Activated naive CD4-positive, alpha-beta T cell treated with anti-CD3 and anti-CD28 coated beads, Interleukin-2, amount 50 U/mL, for 72 hours (primary cell): ENCODE results near the gene PSMB7. TPM values are rescaled to one million over a fixed set of nuclear protein-coding genes. Genes with fewer than 3 reads are reported as not detected.

Experiments
- ATAC-seq, 2 donors: fragments of 150-1000 bp; cut with Tn5 transposase; 2 replicates each; pipeline ENCODE4 v1.10.0; 2021; ENCODE audit warnings: mild to moderate bottlenecking in 2 of 2, moderate library complexity in 2 of 2
- DNase-seq, 2 donors: peaks; one replicate each; pipeline ENCODE4 v3.0.0; 2021 to 2022; ENCODE audit warnings: low spot score in 2 of 2
- H3K27ac Mint-ChIP-seq, 2 donors: one replicate each; pipeline ENCODE4 v1.8.0; 2022; ENCODE audit warnings: mild to moderate bottlenecking in 2 of 2, mixed read lengths in 2 of 2
- H3K36me3 Mint-ChIP-seq, 2 donors: one replicate each; pipeline ENCODE4 v1.8.0; 2022; ENCODE audit warnings: mixed read lengths in 2 of 2
- H3K9me3 Mint-ChIP-seq, 2 donors: one replicate each; pipeline ENCODE4 v1.8.0; 2022; ENCODE audit warnings: mixed read lengths in 2 of 2
- total RNA-seq, 2 donors: library from RNA; stranded (reverse); gene quantifications; one replicate each; pipeline ENCODE4 v1.2.3, GENCODE V29; 2022

Gene PSMB7
- total RNA-seq, 2 donors from 2014 or later: 158 to 167 TPM

DNA sequence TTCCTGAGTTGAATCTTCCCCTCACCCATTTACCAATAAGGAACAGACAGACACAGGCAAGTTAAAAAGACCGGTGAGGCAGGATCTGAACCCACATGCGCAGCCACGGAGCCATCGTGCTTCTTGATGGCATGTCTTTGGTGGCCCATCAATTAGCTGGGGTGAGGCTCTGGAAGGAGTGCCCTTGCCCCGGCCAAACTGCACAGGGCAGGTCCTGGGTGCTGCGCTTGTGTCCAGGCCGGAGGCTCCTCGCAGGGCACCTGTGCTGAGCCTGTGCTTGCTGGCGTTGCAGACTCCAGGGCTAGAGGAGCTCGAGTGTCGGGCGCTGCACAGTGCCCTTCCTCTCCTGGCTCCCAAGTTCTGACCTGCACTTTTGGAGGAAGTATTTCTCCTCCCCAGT, 66.4 kb downstream of the PSMB7 start:
- H3K9me3 Mint-ChIP-seq: no peaks in the 10 kb centered on the region
- ATAC-seq (no peak), DNase-seq (peak in 1 of 2 donors; percentile 46)
- H3K27ac Mint-ChIP-seq: no peak overlapping the region
- no peaks in the 10 kb centered on the region for H3K36me3 Mint-ChIP-seq

DNA sequence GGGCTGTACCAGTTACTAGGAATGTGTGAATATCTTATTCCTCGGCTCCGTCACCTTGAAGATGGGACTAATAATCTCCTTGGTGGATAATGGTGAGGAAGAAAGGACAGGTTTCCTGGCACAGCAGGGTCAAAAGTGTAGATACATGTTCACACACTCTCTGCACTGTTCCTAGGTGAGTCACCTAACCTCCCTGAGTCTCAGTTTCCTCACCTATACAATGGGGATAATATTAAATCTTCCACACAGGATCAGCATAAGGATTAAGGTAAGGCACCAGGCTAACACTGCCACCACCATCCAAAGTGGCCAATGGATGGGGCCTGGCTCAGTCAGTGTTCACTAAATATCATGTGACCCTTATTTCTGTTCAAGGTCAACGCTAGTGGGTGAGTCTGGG, 66.9 kb downstream of the PSMB7 start:
- ATAC-seq (no peak), DNase-seq (no peak)
- Mint-ChIP-seq H3K9me3 (no peaks in the 10 kb centered on the region), H3K36me3 (no peaks in the 10 kb centered on the region), H3K27ac (peak overlapping the region in 1 of 2 donors; percentile 33)

DNA sequence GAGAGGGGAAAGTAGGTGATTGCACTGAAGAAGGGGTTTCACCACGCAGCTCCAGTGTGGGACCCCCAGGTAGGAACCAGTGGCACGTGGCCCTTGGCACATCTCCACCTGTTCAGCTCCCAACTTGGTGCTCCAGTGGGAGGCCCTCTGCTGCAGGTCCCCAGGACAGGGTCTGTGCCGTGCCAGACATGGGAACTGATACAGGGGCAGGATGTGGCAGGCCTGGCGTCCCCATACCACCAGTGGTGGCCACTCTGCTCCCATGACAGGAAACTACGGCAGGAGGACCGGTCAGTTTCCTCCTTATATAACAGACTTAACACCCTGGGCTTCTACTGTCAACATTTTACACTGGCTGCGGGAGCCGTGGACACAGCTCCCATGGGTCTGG, 67.3 kb downstream of the PSMB7 start:
- Mint-ChIP-seq H3K27ac (peak overlapping the region in 1 of 2 donors; percentile 33), H3K36me3 (no peaks in the 10 kb centered on the region), H3K9me3 (no peaks in the 10 kb centered on the region)
- DNase-seq (no peak), ATAC-seq (no peak)

DNA sequence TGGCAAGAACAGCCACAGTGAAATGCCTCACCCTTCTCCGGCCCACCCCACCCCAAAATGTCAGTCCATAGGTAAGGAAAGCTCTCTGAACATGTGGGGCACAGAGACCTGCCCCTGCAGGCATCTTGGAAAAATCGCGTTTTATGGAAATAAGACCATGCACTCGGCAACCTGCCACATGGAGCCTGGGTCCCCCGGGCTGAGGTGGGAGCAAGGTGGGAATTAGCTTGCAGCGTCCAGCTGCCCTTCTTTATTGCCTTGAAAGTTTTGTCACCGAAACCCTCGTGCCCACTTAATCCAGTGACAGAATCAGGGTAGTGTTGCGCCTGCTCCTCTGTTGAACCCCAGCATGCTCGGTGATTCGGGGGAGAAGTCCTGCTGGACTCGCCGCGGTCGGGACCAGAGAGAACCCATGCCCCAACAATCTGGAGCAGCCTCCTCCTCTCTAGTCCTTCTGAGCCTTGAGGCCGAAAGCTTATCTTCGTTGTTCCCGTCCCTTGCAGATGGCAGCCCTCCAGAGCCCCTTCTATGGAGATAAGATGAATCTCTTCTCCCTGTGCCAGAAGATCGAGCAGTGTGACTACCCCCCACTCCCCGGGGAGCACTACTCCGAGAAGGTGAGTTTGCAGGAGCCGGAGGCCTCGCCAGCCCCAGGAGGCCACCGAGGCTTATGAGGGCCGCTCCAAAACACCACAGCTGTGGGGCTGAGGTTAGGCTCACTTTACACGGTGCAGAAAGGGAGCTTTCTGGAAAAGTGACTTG, 67.9 kb downstream of the PSMB7 start:
- H3K9me3 Mint-ChIP-seq: no peaks in the 10 kb centered on the region
- no peak for ATAC-seq
- peak overlapping the region in 1 of 2 donors; percentile 81 for H3K27ac Mint-ChIP-seq
- peak in 1 of 2 donors; percentile 39 for DNase-seq
- H3K36me3 Mint-ChIP-seq: no peaks in the 10 kb centered on the region

DNA sequence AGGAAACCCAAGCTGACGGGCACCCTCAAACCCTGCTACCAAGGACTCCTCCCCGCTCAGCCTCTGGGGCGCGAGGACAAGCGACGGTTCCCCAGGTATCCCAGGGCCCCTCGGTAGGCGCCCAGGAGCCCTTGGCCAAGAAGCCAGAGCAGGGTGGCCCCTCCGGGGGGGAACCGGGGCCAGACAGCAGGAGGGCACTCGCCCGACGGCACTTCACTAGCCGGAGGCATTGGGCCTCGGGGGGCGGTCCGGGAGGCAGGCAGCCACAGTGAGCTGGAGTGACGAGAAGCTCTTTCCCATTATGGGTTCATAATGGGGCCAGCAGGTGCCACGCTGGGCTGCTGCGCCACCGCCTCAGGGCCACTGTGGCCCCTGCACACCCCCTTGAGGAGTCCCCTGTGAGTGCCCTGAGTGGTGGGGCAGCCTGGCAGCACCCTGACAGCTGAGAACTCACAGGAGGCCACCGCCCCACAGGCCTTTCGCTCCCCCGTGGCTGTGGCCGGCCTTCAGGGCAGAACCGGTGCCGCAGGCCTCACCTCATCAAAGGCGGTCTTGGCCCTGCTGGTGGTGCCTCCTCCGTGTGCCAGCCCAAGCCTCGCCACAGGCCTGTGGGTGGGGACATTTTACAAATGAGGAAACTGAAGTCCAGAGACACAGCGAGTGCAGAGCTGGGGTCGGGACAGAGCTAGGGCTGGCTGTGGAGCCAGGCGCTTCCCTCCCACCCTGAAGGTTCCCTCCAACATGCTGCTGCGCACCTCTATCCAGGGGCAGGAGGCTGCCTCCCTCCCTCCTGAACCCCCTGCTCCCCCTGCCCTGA, 68.7 kb downstream of the PSMB7 start:
- DNase-seq (no peak), ATAC-seq (no peak)
- Mint-ChIP-seq H3K36me3 (no peaks in the 10 kb centered on the region), H3K9me3 (no peaks in the 10 kb centered on the region), H3K27ac (no peak overlapping the region)

DNA sequence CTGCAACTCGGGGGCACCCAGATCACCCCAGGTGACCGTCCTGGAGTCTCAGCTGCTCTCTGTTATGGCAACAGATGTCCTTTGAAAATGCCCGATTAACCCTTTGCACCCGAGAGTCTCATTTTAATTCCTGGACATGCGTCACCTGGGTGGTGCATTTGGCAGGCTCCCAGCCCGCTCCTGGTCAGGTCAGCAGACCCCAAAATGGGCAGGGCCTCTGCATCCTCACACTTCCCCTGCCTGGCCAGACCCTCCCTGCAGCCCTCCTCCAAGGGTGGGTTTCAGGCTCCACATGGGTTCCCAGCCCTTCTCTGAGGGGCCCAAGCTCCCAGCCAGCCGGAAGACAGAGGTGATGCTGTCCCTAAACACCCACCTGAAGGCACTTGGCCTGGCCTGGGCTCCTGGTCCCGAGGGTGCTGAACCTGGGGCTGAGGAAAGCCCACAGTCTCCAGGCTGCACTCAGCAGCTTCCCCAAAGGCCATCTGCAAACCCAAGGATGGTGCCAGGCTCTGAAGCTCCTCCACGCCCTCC, 69.4 kb downstream of the PSMB7 start:
- ATAC-seq (no peak), DNase-seq (no peak)
- Mint-ChIP-seq H3K36me3 (no peaks in the 10 kb centered on the region), H3K27ac (no peak overlapping the region), H3K9me3 (no peaks in the 10 kb centered on the region)

DNA sequence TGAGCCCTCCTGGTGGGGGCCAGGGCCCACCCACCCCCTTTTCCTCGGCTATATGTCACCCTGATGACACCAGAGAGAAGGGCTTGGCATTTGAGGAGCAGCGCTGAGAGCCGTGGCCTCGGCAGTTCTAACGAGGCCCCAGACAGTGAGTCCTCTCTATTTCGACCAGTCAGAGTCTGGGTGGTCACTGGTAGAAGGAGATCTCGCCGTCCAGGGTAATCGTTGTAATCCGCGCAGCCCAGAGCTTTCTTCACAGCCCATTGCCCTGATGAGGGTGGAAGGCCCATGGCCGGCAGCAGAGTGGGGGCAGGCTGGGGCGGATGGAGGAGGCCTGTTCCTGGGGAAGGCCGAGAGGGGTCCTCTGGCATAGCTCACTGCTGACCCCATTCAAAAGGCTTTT, 70.2 kb downstream of the PSMB7 start:
- Mint-ChIP-seq H3K36me3 (no peaks in the 10 kb centered on the region), H3K9me3 (no peaks in the 10 kb centered on the region), H3K27ac (no peak overlapping the region)
- DNase-seq (no peak), ATAC-seq (no peak)

DNA sequence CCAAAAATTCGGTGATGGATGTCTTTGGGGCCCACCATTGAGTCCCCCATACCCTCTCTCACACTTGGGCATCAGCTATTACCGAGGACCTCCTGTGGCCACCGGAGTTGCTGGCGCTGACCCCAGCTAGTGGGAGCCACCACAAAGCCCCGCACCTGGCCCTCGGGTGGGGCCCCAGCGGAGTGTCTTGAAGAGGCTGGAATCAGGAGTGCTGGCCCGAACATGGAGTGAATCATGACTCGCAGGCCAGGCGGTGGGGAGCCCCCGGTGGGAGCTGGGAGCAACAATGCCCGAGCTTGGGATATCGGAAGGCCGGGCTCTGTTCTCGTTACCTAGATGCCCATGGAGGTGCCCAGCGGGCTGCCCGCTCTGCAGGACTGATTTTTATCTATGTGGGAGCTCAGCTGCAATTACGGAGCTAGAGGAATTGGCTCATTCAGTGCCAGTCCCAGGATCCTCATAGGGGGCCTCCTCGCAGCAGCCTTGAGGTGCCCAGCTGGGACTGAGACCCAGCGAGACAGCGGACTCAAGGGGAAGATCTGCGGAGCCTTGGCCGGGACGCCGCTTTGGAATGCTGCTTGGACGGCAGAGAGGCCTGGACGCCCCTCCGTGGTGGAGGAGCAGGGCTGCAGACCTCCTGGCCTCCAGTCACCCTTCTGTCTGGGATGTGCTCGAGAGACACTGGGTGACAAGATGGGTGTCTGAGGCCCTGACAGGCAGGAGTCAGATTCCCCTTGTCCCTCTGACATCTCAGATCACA, 70.8 kb downstream of the PSMB7 start:
- DNase-seq: no peak
- Mint-ChIP-seq H3K27ac (no peak overlapping the region), H3K36me3 (no peaks in the 10 kb centered on the region), H3K9me3 (no peaks in the 10 kb centered on the region)
- ATAC-seq: no peak

DNA sequence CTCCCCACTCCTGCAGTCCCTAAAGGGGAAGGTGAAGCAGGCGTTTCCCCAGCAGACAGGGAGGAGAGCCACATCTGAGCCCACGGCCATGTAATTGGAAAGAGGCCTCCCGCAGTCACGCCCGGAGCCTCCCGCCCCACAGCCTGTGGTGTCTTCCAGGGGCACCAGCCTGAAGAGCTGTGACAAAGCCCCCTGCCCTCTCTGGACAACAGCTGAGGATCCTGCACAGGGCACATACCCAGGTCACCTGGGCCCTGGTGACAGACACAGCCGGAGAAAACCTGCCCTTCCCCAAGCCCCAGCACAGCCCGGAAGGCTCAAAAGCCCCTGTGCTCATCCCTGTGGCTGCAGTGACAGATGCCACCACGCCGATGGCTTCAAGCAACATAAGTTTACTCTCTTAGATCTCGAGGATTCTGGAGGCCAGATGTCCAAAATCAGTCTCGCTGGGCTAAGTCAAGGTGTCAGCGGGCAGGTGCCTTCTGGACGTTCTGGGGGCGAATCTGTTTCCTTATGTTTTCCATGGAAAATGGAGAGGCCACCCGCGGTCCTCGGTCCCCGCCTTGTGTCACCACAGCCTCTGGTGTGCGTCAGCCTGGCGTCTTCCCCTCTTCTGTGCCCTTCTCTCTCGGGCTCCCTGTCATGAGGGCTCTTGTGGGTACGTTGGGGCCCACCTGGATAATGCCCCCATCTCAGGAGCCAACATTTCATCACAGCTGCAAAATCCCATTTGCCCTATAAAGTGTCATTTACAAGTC, 71.5 kb downstream of the PSMB7 start:
- DNase-seq (no peak), ATAC-seq (no peak)
- H3K27ac Mint-ChIP-seq: no peak overlapping the region
- H3K36me3 Mint-ChIP-seq: peaks cover under 1% of the 10 kb centered on the region in 2 donors
- no peaks in the 10 kb centered on the region for H3K9me3 Mint-ChIP-seq

DNA sequence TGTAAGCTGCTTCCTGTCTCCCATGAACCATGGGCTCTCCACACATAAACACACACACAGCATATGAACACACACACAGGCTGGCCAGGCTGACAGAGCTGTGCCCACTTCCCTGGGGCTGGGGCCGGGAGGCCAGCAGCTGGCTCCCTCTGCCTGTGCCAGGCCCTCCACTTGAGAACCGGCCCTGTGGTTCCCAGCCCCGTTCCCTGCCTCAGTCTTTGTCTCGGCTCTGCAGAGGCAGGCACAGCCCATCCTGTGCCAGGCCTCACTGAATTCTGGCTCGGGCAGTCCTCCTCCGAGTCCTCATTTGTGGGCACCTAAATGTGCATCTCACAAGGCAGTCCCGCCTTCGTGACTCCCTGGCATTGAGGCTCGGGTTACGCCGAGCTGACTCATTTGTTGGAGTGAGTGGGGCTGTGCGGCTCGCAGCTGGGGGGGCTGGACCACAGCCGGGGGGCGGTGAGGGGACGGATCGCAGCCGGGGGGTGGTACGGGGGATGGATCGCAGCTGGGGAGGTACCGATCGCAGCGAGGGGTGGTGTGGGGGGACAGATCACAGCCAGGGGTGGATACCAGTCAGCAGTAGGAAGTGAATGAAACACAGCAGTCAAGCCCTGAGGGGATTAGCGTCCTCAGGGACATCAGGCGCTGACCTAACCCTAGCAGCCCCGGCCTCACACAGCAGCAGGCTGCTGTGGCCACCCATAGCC, 72.3 kb downstream of the PSMB7 start:
- no peaks in the 10 kb centered on the region for H3K9me3 Mint-ChIP-seq
- ATAC-seq (no peak), DNase-seq (no peak)
- H3K36me3 Mint-ChIP-seq: peaks cover 4 to 8% of the 10 kb centered on the region in 2 donors
- peak overlapping the region; percentile 12 for H3K27ac Mint-ChIP-seq

DNA sequence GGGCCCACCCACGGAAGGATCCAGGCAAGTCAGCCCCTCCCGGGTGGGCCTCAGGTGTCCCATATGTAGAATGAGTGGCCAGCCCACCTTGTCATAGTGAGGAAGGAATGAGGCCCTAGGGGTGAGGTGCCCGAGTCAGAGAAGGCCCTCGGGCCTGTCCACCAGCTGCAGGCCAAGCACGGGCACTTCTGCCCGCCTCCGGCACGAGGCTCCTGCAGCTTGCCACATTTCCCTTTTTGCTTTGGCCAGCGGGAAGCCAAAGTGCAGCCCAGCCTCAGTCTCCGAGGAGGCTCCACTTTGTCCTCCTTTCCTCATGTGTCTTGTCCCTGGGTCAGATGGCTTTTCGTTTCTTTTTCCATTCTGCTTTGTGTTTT, 72.9 kb downstream of the PSMB7 start:
- DNase-seq (no peak), ATAC-seq (no peak)
- H3K27ac Mint-ChIP-seq: peak overlapping the region in 1 of 2 donors; percentile 12
- H3K9me3 Mint-ChIP-seq: no peaks in the 10 kb centered on the region
- H3K36me3 Mint-ChIP-seq: peaks cover 4 to 8% of the 10 kb centered on the region in 2 donors

DNA sequence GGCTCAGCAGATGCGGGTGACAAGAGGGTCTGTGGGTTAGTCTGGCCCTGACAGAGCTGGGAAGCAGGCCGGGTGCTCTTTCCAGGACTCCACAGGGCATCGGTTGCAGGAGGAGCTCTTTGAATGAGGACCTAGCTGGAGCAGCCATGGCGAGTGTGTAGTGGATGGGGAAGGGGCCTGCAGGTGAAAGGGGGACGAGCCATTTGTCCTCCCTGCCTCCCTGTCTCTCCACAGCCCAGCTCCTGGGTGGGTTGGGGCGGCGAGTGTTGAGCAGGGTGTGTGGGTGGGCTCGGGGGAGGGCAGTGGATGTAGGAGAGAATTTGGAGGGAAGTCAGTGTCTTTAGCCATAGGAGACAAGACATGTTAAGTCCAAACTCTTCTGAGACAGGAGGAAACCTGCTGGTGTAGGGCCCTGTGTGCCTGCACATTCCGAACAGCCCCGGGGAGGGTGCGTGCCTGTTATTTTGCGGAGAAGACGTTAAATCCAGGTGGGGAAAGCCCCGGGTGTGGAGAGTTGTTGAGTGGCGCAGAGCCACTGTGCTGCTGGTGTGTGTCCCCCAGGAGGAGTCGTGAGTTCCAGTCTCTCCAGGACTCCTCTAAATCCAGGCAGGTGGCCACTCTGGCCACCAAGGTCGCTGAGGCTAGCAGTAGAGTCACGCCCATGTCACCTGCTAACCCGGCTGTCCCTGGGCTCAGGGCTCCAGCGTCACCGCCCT, 73.6 kb downstream of the PSMB7 start:
- DNase-seq (no peak), ATAC-seq (no peak)
- Mint-ChIP-seq H3K36me3 (peaks cover 4 to 8% of the 10 kb centered on the region in 2 donors), H3K9me3 (no peaks in the 10 kb centered on the region), H3K27ac (peak overlapping the region; percentile 12 to 29)

DNA sequence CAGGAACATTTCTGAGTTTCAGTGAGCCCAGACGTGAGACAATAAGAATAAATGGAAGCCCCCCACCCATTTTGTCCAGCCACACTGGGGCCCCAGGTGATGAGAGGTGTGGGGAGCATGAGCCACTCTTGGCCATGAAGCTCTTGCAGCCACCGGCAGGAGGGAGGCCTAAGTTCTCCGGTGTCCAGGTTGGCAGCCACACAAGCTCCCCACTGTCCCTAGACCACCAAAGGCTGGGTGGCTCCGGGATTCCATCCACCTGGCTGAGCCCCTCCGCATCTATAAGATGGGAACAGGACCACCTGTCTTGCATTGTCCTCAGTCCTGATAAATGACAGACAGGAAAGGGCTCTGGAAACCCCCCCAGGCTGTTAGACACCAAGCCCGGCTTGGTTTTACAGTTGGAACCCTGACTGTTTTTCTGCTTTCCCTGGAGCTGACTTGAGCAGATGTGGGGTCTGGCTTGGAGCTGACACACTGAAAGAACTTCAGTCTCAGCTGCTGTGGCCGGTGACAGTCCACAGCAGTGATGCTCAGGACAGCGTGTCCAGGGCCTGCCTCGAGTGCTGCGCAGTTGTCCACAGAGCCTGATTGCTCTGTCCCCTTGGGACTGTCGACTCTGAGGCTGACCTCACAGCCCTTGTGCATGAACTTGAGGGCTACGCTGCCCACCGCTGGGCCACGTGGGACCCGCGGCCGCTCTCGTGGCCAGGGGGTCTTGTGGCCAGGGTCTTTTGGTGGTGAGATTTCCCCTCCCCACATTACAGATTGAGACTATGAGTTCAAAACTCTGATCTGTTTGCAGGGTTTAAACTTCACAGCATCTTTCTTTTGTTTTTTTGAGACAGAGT, 74.8 kb downstream of the PSMB7 start:
- H3K9me3 Mint-ChIP-seq: no peaks in the 10 kb centered on the region
- peaks cover 4 to 8% of the 10 kb centered on the region in 2 donors for H3K36me3 Mint-ChIP-seq
- H3K27ac Mint-ChIP-seq: no peak overlapping the region
- DNase-seq (no peak), ATAC-seq (peak in 1 of 2 donors; percentile 21)

DNA sequence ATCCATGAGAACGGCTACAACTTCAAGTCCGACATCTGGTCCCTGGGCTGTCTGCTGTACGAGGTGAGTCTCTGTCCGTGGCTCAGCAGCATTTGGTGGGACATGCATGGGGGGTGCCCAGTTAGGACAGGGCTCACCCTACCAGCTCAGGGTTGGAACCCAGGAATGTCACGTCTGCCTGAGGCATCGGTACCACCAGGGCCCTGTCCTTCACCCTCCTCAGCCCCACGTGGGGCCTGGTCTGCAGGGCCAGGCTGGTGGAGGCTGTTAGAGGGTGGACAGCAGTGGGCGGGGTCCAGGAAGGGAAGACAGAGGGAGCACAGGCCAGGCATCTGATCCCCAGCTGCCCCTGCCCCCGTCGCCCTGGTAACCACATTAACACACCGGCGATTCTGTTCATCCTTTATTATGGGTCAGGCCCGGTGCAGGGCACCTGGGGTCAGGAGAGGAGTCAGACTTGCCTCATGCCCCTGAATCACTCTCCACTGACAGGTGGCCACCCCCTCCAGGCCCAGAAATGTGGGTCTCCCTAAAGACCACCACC, 75.6 kb downstream of the PSMB7 start:
- peaks cover 4 to 8% of the 10 kb centered on the region in 2 donors for H3K36me3 Mint-ChIP-seq
- no peak overlapping the region for H3K27ac Mint-ChIP-seq
- H3K9me3 Mint-ChIP-seq: no peaks in the 10 kb centered on the region
- DNase-seq (no peak), ATAC-seq (no peak)
